T-helper 1 cell treated with Interleukin-12 subunit alpha and Interleukin-12 subunit beta and Interleukin-4 antibody, amounts not matched to agents 30 μg/mL and 1 μg/mL, for 36 hours (primary cell): ENCODE results near the gene CLDN7.

ENCODE experiments used
- H3K27ac Mint-ChIP-seq: one replicate; pipeline ENCODE4 v1.8.0; 2021; ENCODE audit warnings: mild to moderate bottlenecking, mixed read lengths
- H3K27me3 Mint-ChIP-seq: one replicate; pipeline ENCODE4 v1.8.0; 2021; ENCODE audit warnings: low read depth, mixed read lengths
- H3K36me3 Mint-ChIP-seq: one replicate; pipeline ENCODE4 v1.8.0; 2021; ENCODE audit warnings: low read depth, mixed read lengths
- H3K4me1 Mint-ChIP-seq: one replicate; pipeline ENCODE4 v1.8.0; 2021; ENCODE audit warnings: low read depth, mixed read lengths
- H3K4me3 Mint-ChIP-seq: one replicate; pipeline ENCODE4 v1.8.0; 2021; ENCODE audit warnings: mild to moderate bottlenecking, moderate library complexity, mixed read lengths
- H3K9me3 Mint-ChIP-seq: one replicate; pipeline ENCODE4 v1.8.0; 2021; ENCODE audit warnings: mixed read lengths

The CLDN7 gene

DNA sequence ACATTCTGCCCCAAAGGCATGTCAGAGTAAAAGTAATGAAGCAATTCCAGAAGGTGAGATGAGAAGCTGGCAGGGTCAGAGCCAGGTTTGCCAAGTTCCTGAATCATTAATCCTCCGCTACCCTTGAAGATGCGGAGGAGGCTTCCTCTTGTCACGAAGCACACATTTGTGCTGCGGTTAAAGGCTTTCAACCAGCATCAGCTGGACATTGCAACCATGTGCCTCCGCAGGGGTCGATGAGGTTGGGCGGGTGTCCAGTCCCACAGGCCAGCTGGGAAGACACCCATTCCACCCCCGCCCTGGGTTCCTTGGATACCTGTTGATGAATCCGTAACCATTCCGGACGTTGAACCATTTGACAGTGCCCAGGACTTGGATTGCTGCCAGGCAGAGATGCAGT lies 30.9 kb upstream of the CLDN7 start:
- Mint-ChIP-seq H3K4me3 (no peak overlapping the region), H3K9me3 (no peaks in the 10 kb centered on the region), H3K27me3 (peaks cover 45% of the 10 kb centered on the region), H3K27ac (no peak overlapping the region), H3K36me3 (no peaks in the 10 kb centered on the region), H3K4me1 (peaks cover 12% of the 10 kb centered on the region)

- no peak overlapping the region for H3K4me3 Mint-ChIP-seq
- H3K27me3 Mint-ChIP-seq = peaks cover 49% of the 10 kb centered on the region
- no peaks in the 10 kb centered on the region for H3K9me3 Mint-ChIP-seq
- no peak overlapping the region for H3K27ac Mint-ChIP-seq
- no peaks in the 10 kb centered on the region for H3K36me3 Mint-ChIP-seq
- H3K4me1 Mint-ChIP-seq = peaks cover 12% of the 10 kb centered on the region
These were observed 30.5 kb upstream of the CLDN7 start for GRCh38 chr17:7292729-7293128.

- Mint-ChIP-seq H3K27me3 (peaks cover 55% of the 10 kb centered on the region), H3K4me1 (peaks cover 12% of the 10 kb centered on the region), H3K36me3 (no peaks in the 10 kb centered on the region), H3K27ac (no peak overlapping the region), H3K9me3 (no peaks in the 10 kb centered on the region), H3K4me3 (no peak overlapping the region)
These were observed 29.9 kb upstream of the CLDN7 start for GRCh38 chr17:7292194-7292593.

DNA sequence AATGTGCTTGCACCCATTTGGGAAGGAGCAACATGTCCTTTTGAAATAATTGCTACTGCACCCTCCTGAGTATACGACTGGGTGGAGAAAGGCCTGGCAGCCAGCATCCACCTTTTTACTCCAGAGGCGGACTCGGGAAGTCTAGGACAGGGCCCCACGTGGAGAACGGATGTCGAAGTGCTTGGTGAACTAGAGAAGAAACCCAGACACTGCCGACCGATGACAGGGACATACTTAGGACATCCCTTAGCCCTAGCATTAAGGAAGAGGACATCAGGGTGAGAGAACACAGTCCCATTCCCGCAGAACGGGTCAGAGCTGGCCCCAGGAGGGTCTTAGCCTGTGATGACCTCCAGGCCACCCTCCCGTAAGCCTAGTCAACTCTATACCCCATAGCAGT lies 28.4 kb upstream of the CLDN7 start:
- H3K27ac Mint-ChIP-seq = no peak overlapping the region
- no peak overlapping the region for H3K4me3 Mint-ChIP-seq
- no peaks in the 10 kb centered on the region for H3K9me3 Mint-ChIP-seq
- peaks cover 6% of the 10 kb centered on the region for H3K4me1 Mint-ChIP-seq
- no peaks in the 10 kb centered on the region for H3K36me3 Mint-ChIP-seq
- peaks cover 55% of the 10 kb centered on the region for H3K27me3 Mint-ChIP-seq

DNA sequence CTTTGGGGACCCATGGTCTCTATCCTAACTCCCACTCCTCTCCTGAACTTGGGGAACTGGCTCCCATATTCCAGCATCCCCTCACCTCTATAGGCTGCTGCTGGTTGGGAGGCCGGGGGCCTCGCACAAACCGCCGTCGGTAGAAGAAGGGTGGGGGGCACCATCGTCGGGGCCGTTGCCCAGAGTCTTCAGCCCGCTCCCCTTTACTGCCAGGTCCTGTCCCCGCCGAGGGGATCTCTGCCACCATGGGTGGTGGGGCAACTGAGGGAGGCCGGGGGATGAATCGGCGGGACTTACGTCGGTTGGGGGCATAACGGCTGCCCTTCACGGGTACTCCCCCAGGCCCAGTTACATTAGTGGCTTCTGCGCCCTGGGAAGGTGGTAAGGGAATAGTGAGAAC lies 27.9 kb upstream of the CLDN7 start:
- no peak overlapping the region for H3K27ac Mint-ChIP-seq

GRCh38 chr17:7289256-7290032 lies 27.2 kb upstream of the CLDN7 start:
- Mint-ChIP-seq H3K36me3 (no peaks in the 10 kb centered on the region), H3K27ac (no peak overlapping the region), H3K27me3 (peaks cover 49% of the 10 kb centered on the region), H3K4me1 (no peaks in the 10 kb centered on the region), H3K4me3 (no peak overlapping the region), H3K9me3 (no peaks in the 10 kb centered on the region)

More for the DNA sequence above, 27.9 kb upstream of the CLDN7 start:
- no peak overlapping the region for H3K4me3 Mint-ChIP-seq
- no peaks in the 10 kb centered on the region for H3K9me3 Mint-ChIP-seq
- peaks cover 4% of the 10 kb centered on the region for H3K4me1 Mint-ChIP-seq
- no peaks in the 10 kb centered on the region for H3K36me3 Mint-ChIP-seq
- H3K27me3 Mint-ChIP-seq = peaks cover 54% of the 10 kb centered on the region

- peaks cover 57% of the 10 kb centered on the region for H3K27me3 Mint-ChIP-seq
- H3K4me3 Mint-ChIP-seq = no peak overlapping the region
These were observed 23.4 kb upstream of the CLDN7 start for GRCh38 chr17:7285679-7286078.

GRCh38 chr17:7284911-7285310 lies 22.6 kb upstream of the CLDN7 start:
- no peak overlapping the region for H3K4me3 Mint-ChIP-seq
- no peak overlapping the region for H3K27ac Mint-ChIP-seq
- H3K36me3 Mint-ChIP-seq = no peaks in the 10 kb centered on the region
- peaks cover 12% of the 10 kb centered on the region for H3K4me1 Mint-ChIP-seq
- H3K9me3 Mint-ChIP-seq = no peaks in the 10 kb centered on the region
- peaks cover 64% of the 10 kb centered on the region for H3K27me3 Mint-ChIP-seq

More at GRCh38 chr17:7285679-7286078, 23.4 kb upstream of the CLDN7 start:
- Mint-ChIP-seq H3K36me3 (no peaks in the 10 kb centered on the region), H3K4me1 (peaks cover 6% of the 10 kb centered on the region), H3K27ac (no peak overlapping the region), H3K9me3 (no peaks in the 10 kb centered on the region)

GRCh38 chr17:7283471-7284216 lies 21.4 kb upstream of the CLDN7 start:
- Mint-ChIP-seq H3K4me1 (peaks cover 13% of the 10 kb centered on the region), H3K36me3 (no peaks in the 10 kb centered on the region), H3K27me3 (peaks cover 64% of the 10 kb centered on the region), H3K9me3 (no peaks in the 10 kb centered on the region), H3K27ac (no peak overlapping the region), H3K4me3 (no peak overlapping the region)

DNA sequence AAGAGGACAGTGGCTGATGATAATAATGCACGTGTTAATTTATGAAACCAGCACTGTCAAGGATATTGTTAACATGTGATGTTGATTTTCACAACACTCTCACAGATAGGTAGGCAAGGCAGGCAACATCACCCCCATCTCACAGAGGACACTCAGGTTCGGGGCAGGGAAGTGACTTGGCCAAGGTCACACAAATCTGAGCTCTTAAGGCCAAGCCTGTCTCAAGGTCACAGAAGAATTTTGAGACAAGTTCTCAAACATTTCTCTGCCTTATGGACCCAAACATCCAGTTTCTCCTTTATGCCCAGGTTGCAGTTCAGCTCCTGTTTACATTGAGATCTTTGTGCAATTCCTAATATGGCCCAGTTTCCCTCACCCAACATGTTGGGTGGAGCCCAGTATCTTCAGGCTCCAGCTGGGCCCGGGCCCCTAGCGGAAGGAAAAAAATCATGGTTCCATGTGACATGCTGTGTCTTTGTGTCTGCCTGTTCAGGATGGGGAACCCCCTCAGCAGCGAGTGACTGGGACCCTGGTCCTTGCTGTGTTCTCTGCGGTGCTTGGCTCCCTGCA lies 20.6 kb upstream of the CLDN7 start:
- Mint-ChIP-seq H3K36me3 (no peaks in the 10 kb centered on the region), H3K27me3 (peaks cover 57% of the 10 kb centered on the region), H3K4me1 (peaks cover 13% of the 10 kb centered on the region), H3K4me3 (no peak overlapping the region), H3K9me3 (no peaks in the 10 kb centered on the region), H3K27ac (no peak overlapping the region)

DNA sequence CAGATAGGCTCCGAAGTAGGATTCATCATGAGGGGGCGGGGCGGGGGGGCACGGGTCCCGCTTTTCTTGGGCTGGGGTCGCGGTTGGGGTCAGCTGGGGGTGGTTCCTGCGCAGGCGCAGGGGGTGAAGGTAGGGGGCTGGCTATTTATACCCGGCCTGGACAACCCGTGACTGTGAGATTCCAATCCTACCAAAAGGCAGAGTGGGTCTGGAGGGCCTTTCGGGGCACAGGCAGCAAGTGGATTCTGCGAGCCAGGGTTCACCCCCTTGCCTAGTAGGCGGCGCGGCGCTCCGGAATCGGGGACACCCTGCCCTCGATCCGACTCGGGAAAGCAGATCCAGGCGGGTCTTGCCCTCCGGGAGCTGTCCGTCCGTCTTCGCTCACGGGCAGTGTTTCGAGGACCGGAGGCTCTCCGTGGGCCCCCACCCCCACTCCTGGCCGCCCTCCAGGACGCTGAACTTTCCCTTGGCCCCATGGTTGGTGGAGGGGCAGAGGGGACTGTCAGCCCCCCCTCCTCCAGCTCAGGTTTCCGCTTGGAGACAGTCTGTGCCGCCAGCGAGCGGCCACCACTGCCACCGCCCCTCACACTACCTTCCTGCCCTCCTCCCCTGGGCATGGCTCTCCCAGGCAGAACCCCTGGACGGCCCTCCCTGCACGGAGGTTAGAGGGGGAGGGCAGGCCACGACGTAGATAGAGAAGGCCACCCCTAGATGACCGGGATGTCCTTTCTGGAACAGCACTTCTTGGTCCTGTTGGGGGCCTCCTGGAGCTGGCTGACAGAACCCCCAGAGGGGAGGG lies 19.9 kb upstream of the CLDN7 start:
- Mint-ChIP-seq H3K4me1 (peaks cover 13% of the 10 kb centered on the region), H3K36me3 (no peaks in the 10 kb centered on the region), H3K27ac (no peak overlapping the region), H3K4me3 (peak overlapping the region; percentile 63), H3K27me3 (peaks cover 53% of the 10 kb centered on the region), H3K9me3 (no peaks in the 10 kb centered on the region)

- Mint-ChIP-seq H3K4me3 (peak within 1 kb of the TSS; percentile 63), H3K9me3 (no peaks in the 10 kb centered on the region), H3K4me1 (peaks cover 13% of the 10 kb centered on the region), H3K27me3 (peaks cover 52% of the 10 kb centered on the region), H3K27ac (peak within 1 kb of the TSS; percentile 26), H3K36me3 (no peaks in the 10 kb centered on the region)
These were observed 19.0 kb upstream of the CLDN7 start, which contains the start of gene SLC2A4 for GRCh38 chr17:7281074-7281952. Gene SLC2A4 (plus strand): TSS chr17:7281718. CDS start chr17:7281935, 217 bp downstream.

DNA sequence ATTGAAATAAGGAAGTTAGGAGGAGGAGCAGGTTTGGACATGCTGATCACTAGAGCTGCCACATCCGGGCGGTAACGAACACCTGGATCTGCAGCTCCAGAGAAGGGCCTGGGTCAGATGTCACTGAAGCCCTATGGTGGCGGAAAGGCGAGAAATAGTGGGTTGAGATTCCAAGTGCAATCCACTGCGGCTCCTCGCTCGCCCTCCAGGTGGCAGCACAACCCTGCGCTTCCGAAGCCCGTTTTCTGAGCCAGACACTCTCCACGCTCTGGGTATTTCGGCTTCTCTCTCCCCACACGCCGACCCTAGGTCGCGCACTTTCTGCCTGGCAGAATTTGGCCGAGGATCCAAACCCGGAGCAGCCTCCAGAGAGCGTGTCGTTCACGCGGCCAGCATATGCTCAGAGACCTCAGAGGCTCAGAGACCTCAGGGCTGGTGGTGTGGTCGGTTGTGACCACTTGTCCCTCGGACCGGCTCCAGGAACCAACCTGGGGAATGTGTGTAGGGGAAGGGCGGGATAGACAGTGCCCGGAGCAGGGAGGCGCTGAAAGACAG lies 18.3 kb upstream of the CLDN7 start:
- Mint-ChIP-seq H3K27me3 (peaks cover 45% of the 10 kb centered on the region), H3K4me3 (peak overlapping the region; percentile 58), H3K36me3 (no peaks in the 10 kb centered on the region), H3K27ac (peak overlapping the region; percentile 26), H3K4me1 (peaks cover 13% of the 10 kb centered on the region), H3K9me3 (no peaks in the 10 kb centered on the region)
